Measurements from ENCODE around the gene CDK5.

- TF ChIP-seq, protein P1, sequence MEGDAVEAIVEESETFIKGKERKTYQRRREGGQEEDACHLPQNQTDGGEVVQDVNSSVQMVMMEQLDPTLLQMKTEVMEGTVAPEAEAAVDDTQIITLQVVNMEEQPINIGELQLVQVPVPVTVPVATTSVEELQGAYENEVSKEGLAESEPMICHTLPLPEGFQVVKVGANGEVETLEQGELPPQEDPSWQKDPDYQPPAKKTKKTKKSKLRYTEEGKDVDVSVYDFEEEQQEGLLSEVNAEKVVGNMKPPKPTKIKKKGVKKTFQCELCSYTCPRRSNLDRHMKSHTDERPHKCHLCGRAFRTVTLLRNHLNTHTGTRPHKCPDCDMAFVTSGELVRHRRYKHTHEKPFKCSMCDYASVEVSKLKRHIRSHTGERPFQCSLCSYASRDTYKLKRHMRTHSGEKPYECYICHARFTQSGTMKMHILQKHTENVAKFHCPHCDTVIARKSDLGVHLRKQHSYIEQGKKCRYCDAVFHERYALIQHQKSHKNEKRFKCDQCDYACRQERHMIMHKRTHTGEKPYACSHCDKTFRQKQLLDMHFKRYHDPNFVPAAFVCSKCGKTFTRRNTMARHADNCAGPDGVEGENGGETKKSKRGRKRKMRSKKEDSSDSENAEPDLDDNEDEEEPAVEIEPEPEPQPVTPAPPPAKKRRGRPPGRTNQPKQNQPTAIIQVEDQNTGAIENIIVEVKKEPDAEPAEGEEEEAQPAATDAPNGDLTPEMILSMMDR (IDR thresholded peaks at IDR 0.05; ENCODE audit: low read depth, low read length): no peak
- no peak for TF ChIP-seq EZH2phosphoT487 (IDR thresholded peaks at IDR 0.05; ENCODE audit: low read depth)
Measured at GRCh38 chr7:151095123-151095797, 37.6 kb upstream of the CDK5 start.
